ENCODE results near the gene PCSK1.

- no peak for TF ChIP-seq POLR2A (IDR thresholded peaks at IDR 0.05; ENCODE audit: low read length)
- no peak for TF ChIP-seq GATA1 (IDR thresholded peaks at IDR 0.05; ENCODE audit: low read depth, low read length)
Measured at GRCh38 chr5:96379896-96380295, 53.2 kb downstream of the PCSK1 start.

All from erythroblast (primary cell).